SIG-M5 (cell line): ENCODE data around the gene ZNF532.
"Not testable (repeated sequence)": the region's sequence is repeated elsewhere in the genome, so short reads cannot be mapped to it uniquely, and the experiment has no call there.

ENCODE experiments used
- DNase-seq: peaks from one replicate; lab custom pipeline; 2025; lab: John Stamatoyannopoulos, UW

The ZNF532 gene, protein sequence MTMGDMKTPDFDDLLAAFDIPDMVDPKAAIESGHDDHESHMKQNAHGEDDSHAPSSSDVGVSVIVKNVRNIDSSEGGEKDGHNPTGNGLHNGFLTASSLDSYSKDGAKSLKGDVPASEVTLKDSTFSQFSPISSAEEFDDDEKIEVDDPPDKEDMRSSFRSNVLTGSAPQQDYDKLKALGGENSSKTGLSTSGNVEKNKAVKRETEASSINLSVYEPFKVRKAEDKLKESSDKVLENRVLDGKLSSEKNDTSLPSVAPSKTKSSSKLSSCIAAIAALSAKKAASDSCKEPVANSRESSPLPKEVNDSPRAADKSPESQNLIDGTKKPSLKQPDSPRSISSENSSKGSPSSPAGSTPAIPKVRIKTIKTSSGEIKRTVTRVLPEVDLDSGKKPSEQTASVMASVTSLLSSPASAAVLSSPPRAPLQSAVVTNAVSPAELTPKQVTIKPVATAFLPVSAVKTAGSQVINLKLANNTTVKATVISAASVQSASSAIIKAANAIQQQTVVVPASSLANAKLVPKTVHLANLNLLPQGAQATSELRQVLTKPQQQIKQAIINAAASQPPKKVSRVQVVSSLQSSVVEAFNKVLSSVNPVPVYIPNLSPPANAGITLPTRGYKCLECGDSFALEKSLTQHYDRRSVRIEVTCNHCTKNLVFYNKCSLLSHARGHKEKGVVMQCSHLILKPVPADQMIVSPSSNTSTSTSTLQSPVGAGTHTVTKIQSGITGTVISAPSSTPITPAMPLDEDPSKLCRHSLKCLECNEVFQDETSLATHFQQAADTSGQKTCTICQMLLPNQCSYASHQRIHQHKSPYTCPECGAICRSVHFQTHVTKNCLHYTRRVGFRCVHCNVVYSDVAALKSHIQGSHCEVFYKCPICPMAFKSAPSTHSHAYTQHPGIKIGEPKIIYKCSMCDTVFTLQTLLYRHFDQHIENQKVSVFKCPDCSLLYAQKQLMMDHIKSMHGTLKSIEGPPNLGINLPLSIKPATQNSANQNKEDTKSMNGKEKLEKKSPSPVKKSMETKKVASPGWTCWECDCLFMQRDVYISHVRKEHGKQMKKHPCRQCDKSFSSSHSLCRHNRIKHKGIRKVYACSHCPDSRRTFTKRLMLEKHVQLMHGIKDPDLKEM (N-terminal part only)

DNA sequence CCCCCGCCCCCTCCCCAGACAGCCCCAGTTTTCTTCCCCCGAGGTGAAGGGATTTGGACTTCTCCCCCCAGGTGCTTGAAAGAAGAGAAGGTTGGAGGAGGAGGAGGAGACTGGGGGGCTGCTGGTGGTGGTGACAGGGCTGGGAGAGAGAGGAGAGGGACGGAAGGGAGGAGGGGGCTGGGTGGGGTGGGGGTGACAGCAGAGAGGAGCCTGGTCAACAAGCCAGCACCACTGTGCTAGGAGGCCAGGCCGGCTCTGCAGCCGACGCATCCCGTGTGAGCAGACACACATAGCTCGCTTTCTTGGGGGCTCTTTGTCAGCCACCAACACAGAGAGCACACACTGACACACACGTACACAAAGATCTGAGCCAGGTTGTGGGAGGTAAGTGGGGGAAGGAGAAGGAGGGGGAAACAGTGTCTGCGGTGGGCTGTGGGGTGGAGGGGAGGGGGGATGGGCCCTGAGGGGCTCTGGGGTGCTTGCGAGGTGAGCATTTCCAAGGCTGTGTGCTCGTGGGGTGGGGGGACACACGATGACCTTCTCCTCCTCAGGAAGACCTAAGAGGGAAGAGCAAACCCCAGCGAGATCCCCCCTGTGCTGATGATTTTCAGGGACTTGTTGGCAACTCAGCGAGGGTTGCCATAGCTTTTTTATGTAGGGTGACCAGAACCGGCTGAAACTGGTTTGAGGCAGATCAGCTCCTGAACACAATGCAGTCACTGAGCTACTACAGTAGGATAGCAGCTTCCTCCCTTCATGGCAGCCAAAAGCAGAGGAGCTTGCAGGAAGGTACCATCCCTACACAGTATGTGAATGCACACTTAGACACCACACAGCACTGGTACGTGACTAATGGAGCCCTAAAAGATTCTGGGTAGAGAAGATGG lies at the start of gene ZNF532:
Gene ZNF532, plus strand, starts transcription at position 732 of the 887 bp plus-strand sequence. CDS start 53,411 bp downstream, outside the sequence.
- DNase-seq: no peak

DNA sequence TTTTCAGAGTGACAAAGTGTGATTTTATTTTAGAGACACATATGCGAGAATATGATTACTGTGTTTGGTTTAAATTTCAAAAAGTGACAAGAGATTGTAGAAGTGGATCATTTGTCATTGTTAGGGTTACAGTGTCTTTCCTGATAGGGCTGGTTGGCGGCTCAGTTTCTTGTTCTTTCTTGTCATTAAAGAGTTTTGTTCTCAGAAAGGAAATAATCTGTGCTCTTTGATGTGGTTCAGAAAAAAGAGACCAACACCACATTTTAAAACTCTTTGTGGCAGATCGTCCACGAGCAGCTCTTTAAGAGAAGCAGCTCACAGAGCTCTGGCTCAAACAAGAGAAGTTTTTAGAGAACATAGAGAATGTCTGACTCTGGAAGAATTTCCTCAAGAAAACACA lies 45.6 kb upstream of the ZNF532 start:
- DNase-seq: no peak

DNA sequence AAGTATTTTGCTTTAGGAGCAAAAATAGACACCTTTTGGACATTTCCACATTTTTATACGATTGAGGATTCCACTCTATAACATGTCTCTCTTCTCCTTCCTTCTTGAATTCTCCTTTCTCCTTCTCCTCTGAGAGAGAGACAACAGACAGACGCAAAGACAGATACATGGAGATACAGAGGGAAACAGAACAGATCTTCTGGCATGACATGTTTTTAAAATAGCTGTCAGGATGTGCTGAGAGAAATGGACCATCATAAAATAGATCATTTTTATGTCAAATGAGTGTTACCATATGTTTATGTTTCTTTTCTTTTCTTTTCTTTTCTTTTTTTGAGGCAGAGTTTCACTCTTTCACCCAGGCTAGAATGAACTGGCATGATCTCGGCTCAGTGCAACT lies 44.4 kb upstream of the ZNF532 start:
- no peak for DNase-seq

DNA sequence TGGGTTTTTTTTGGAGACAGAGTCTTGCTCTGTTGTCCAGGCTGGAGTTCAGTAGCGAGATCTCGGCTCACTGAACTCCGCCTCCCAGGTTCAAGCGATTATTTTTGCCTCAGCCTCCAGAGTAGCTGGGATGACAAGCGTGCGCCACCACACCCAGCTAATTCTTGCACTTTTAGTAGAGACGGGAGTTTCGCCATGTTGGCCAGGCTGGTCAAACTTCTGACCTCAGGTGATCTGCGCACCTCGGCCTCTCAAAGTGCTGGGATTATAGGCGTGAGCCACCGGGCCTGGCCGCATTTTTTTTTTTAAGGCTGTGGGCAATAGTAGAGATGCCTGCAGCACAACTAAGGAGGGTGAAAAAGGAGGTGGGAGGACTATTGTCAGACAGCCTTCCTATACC lies 41.7 kb upstream of the ZNF532 start:
- no peak for DNase-seq

DNA sequence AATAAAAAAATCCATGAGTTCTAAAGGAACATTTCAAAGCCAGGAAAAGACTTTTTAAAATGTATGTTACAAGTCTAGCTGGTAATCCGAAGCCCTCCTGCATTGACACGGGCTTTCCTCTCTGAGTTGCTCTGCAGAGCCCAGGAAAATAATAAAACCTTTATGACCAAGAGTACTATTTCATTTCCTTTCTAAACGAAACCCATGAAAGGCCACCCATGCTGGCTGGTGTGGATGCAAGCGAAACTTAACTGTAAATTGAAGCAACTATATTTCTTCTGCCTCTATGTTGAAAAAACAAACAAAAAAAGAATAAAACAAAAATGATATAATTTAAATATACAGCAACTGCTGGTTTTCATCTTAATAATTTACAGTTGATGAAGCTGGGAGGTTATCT lies 41.3 kb upstream of the ZNF532 start:
- DNase-seq: no peak

DNA sequence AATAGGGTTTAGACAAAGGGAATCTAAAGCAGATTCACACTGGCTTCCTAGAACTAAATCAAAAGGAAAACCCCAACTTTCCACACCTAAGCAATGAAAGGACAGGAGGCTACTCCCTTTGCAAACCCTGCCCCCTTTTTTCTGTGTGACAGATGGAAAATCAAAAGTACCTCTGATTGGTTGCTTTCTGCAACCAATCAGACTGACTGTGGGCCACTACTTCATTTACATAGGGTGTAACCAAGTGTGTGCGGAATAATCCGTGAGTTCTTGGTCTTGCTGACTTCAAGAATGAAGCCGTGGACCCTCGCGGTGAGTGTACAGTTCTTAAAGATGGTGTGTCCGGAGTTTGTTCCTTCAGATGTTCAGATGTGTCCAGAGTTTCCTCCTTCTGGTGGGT lies 37.8 kb upstream of the ZNF532 start:
- DNase-seq: not testable (repeated sequence)

DNA sequence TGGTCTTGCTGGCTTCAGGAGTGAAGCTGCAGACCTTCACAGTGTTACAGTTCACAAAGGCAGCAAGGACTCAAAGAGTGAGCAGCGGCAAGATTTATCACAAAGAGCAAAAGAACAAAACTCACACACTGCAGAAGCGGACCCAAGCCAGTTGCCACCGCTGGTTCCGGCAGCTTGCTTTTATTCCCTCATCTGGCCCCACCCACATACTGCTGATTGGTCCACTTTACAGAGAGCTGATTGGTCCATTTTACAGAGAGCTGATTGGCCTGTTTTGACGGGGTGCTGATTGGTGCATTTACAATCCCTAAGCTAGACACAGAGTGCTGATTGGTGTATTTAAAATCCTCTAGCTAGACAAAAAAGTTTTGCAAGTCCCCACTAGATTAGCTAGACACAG lies 37.2 kb upstream of the ZNF532 start:
- no peak for DNase-seq

DNA sequence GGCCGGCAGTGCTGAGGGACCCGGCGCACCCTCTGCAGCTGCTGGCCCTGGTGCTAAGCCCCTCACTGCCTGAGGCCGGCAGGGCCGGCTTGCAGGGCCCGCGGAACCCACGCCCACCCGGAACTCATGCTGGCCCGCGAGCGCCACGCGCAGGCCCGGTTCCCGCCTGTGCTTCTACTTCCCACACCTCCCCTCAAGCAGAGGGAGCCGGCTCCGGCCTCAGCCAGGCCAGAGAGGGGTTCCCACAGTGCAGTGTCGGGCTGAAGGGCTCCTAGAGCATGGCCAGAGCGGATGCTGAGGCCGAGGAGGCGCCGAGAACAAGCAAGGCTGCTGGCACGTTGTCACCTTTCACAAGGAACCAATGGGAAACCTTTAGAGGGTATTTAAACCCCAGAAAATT lies 36.8 kb upstream of the ZNF532 start:
- DNase-seq: no peak

DNA sequence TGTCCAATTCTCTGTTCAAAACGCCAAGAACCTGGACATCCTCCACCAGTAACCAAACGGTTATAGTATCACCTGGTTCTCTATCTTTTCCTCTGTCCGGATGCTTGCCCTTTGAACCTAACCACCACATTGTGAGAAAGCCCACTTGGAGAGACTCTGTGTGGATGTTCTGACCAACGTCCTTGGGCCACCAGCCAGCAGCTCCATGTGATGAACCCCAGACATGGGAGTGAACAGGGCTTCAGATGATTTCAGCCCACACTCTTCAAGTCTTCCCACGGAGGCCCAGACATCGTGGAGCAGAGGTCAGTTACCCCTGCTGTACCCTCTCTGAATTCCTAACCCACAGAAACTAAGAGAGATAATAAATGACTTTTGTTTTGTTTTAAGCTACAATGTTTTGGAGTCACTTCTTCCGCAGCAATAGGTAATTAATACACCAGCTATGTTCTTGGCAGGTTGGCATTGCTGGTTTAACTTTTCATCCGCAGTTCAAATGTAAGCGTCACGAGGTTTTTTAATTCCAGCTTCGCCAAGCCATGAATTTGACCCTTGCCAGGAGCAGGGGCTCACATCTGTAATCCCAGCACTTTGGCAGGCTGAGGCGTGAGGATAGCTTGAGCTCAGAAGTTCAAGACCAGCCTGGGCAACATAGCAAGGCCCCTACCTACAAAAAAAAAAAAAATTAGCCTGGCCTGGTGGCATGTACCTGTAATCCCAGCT lies 36.1 kb upstream of the ZNF532 start:
- no peak for DNase-seq

DNA sequence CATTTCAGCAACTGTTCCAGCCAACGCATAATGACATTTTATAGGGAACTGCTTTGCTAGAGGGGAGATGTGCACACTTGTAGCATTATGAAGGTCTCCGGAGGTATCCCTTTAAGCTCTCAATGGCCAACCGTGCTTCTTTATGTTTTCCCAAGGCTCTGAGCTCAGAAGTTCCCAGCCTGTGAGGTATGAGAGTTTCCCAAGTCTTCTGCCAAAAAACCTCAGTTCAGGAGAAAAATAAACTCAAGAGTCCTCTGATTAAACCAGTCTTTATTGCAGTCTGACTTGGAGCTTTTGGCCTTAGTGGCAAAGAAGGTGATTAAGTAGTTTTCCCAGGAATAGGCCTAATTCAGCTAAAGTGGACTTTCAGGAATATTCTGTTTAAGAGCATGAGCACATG lies 35.4 kb upstream of the ZNF532 start:
- no peak for DNase-seq

DNA sequence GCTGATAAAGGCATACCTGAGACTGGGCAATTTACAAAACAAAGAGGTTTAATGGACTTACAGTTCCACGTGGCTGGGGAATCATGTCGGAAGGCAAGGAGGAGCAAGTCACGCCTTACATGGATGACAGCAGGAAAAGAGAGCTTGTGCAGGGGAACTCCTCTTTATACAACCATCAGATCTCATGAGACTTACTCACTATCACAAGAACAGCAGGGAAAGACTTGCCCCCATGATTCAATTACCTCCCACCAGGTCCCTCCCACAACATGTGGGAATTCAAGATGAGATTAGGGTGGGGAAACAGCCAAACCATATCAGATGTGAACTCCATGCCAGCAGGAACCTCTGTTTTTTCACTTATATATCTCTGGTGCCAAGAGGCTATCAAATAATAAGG lies 34.8 kb upstream of the ZNF532 start:
- DNase-seq: not testable (repeated sequence)

DNA sequence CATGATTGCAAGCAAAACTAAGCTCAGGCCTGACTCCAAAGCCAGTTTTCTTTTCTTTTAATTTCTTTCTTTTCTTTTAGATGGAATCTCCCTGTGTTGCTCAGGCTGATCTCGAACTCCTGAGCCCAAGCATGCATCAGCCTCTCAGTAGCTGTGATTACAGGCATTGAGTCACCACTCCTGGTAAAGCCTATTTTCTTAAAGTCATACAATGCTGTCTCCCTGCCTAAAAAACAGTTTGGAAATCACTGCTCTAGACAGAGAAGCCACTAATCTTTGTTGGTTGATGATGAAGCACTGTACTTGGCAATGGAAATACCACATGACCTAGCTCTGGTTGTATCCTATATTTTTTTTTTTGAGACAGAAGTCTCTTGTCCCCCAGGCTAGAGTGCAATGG lies 33.1 kb upstream of the ZNF532 start:
- DNase-seq: no peak

DNA sequence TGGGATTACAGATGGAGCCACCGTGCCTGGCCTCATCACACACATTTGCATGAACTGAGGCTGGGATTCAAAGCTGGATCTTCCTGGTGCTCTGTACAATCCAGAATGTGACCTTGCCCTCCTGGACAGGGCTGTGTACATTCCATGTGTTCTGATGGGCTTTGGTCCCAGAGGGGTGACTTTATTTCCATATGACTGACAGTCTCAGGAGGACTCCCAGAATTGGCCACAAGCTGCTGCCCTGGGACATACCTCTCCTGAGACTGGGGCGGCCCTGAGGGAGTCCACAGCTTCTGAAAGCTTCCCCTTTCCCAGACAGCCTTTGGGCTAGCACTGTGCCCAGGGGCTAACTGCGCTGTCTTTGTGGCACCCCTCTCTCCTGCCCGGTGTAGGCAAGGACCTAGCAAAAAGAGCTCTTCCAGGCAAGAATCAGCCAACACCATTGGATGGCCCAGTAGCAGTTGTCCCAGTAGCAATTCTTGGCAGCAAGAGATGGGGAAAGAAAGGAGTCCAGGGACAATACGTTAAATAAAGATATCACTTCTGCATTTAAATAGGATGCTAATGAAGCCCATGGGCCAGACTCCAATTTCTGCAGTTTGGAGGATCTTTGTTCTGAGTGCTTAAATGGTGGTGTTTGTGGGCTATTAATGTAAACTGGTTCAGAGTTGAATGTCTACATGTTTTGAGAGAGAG lies 26.4 kb upstream of the ZNF532 start:
- no peak for DNase-seq

DNA sequence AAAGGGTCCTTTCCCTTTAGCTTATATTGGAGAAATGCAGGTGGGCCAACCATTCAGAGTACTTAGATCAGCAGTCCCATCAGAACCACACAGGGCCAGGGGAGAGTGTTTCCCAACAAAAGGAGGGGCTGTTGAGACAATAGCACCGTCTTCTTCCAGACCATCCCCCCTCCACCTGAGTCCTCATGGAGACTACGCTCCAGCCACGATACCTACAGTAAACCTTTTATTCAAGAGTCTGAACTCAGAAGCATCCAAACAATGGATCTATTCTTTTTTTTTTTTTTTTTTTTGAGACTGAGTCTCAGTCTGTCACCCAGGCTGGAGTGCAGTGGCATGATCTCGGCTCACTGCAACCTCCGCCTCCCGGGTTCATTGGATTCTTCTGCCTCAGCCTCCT lies 25.7 kb upstream of the ZNF532 start:
- no peak for DNase-seq

DNA sequence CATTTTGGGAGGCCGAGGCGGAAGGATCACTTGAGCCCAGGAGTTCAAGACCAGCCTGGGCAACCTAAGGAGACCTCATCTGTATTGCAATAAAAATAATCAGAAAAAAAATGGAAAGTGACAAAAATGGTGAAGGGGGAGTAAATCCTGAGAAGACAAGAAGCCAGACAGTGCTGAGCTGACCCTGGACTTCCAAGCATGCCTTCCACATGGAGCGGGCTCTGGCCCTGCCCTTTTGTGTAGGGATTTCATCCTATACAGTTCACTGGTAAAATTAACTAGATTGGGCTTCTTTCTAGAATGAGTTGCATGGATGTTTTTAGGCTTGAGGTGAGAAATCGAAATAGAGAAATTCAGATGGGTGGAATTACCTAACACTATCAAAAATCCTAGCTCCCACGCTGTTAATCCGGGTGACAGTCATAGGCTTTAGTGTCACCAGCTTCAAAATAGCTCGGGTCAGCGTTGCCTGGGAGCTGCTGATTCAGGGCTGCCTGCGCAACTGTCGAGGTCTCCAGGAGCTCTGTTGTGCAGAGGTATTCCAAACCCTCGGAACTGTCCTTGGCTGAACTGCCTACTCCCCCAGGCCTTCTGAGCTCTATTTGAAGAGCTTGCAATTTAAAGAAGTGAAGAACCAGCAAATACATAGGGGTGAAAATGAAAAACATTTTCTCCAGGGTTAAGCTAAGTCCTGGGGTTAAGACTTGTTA lies 21.5 kb upstream of the ZNF532 start:
- no peak for DNase-seq

DNA sequence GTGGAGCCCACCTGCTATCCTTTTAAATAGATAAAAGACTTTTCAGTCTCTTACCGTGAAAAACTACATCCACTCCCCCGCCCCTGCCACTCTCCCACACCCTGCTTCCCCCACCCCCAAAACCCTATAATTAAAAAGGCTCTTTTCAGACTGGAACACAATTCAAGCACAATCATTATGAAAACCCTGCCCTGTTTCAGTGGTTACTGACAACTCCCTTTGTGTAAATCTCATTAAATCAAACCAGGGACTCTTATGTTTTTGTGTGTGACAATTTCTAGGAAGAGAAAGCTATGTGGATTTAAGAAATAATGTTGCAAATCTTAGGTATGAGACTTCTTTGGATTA lies 21.0 kb upstream of the ZNF532 start:
- no peak for DNase-seq

DNA sequence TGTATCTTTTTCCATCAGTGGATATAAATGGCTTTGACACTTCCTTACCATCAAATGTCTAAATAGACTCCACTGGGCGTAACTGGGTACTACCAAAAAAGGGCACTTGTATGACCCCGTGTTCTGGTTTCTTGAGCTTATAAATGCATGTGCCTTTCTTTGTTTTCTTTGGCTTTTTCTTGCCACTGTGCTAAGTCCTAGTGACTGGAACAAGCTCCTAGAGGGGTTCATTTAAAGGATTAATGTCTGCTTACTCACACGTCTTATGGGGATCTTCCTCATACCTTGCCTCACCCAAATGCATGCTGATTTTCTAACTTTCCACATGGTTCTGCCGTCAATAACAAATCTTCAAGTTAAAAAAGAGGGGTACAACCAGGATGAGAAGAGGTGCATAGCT lies 19.8 kb upstream of the ZNF532 start:
- no peak for DNase-seq

DNA sequence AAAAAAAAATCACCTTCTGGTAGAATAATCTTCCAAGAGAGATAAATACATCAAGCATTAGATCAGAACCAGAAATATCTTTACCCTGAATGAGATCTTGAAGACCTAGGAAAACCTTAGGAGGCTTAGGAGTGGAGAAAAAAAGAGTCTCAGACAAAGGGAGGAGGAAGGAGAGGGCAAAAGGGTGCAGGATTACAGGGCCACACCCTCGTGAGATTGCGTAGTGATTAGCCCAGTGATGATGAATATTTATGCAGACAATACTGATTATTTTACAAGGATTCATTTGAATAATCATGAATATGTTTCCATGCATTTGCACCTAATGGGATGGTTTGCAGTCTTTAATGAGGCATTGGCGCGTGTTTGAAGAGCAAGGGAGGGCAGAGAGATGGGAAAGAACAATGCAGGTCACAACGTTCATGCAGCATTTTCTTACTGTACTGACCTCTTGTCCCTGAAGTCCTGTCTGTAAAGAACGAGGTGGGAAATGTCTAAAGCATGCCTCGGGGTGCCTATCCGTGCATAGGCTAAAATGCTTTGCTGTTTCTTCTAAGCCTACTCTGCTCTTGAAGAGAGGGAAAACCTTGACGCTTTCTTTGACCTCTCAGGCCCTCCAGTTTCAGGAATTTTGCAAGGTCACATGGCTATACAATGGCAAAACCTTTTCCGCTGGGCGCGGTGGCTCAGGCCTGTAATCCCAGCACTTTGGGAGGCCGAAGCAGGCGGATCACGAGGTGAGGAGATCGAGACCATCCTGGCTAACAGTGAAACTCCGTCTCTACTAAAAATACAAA lies 18.6 kb upstream of the ZNF532 start:
- no peak for DNase-seq
